Neural crest cell (in vitro differentiated cells): Measurements from ENCODE around the gene ARFGEF3. TPM values are rescaled to one million over a fixed set of nuclear protein-coding genes. Genes with fewer than 3 reads are reported as not detected.

Source experiments
- DNase-seq: peaks from one replicate; pipeline ENCODE4 v3.0.0; 2021; ENCODE audit warnings: low read depth, mixed read lengths, low spot score
- H3K27ac Mint-ChIP-seq: one replicate; pipeline ENCODE4 v1.8.0; 2021; ENCODE audit warnings: mild to moderate bottlenecking, mixed read lengths; ENCODE audit not compliant: unreplicated experiment
- H3K27me3 Mint-ChIP-seq: 2 replicates; pipeline ENCODE4 v1.8.0; 2021; ENCODE audit warnings: low read depth, mild to moderate bottlenecking, mixed read lengths
- H3K36me3 Mint-ChIP-seq: 2 replicates; pipeline ENCODE4 v1.8.0; 2021; ENCODE audit warnings: low read depth, mild to moderate bottlenecking, mixed read lengths
- H3K4me1 Mint-ChIP-seq: 2 replicates; pipeline ENCODE4 v1.8.0; 2021; ENCODE audit warnings: mixed read lengths
- H3K4me3 Mint-ChIP-seq: one replicate; pipeline ENCODE4 v1.8.0; 2021; ENCODE audit warnings: mild to moderate bottlenecking, mixed read lengths
- H3K9me3 Mint-ChIP-seq: 2 replicates; pipeline ENCODE4 v1.8.0; 2021; ENCODE audit warnings: mixed read lengths
- CTCF ChIP-seq: fragments of 200-600 bp; sonication (generic); conservative IDR thresholded peaks from 2 replicates; pipeline ENCODE4 v1.5.0; 2021; ENCODE audit warnings: antibody characterized with exemption, mild to moderate bottlenecking
- total RNA-seq: library from RNA; stranded (reverse); gene quantifications from 2 replicates; pipeline ENCODE4 v1.2.1, GENCODE V29; 2021

The ARFGEF3 gene
- total RNA-seq, 1 donor from 2014 or later, result 0.30 TPM

- H3K36me3 Mint-ChIP-seq, result no peaks in the 10 kb centered on the region
- H3K27me3 Mint-ChIP-seq, result peaks cover 20% of the 10 kb centered on the region
- H3K27ac Mint-ChIP-seq, result no peak overlapping the region
- no peak overlapping the region for H3K4me3 Mint-ChIP-seq
- no peak for DNase-seq
- H3K9me3 Mint-ChIP-seq, result no peaks in the 10 kb centered on the region
- no peak for TF ChIP-seq CTCF
- no peaks in the 10 kb centered on the region for H3K4me1 Mint-ChIP-seq
Observed at GRCh38 chr6:138215093-138215782, 53.5 kb downstream of the ARFGEF3 start.

GRCh38 chr6:138218449-138218848, 56.7 kb downstream of the ARFGEF3 start, which contains the start of gene PBOV1:
Gene PBOV1, minus strand, starts transcription at chr6:138218491. Its CDS starts 96 bp downstream, at chr6:138218395.
- Mint-ChIP-seq H3K9me3 (no peaks in the 10 kb centered on the region), H3K27me3 (peaks cover 19% of the 10 kb centered on the region), H3K36me3 (no peaks in the 10 kb centered on the region), H3K4me3 (no peak within 1 kb of the TSS), H3K4me1 (no peaks in the 10 kb centered on the region), H3K27ac (no peak within 1 kb of the TSS)
- no peak for DNase-seq
- TF ChIP-seq CTCF, result no peak

GRCh38 chr6:138219398-138219797, 57.7 kb downstream of the ARFGEF3 start:
- no peaks in the 10 kb centered on the region for H3K9me3 Mint-ChIP-seq
- TF ChIP-seq CTCF, result no peak
- H3K27me3 Mint-ChIP-seq, result peaks cover 16% of the 10 kb centered on the region
- no peak for DNase-seq
- H3K27ac Mint-ChIP-seq, result no peak overlapping the region
- no peaks in the 10 kb centered on the region for H3K4me1 Mint-ChIP-seq
- no peaks in the 10 kb centered on the region for H3K36me3 Mint-ChIP-seq
- no peak overlapping the region for H3K4me3 Mint-ChIP-seq

GRCh38 chr6:138219901-138220300, 58.2 kb downstream of the ARFGEF3 start:
- DNase-seq, result no peak
- Mint-ChIP-seq H3K4me1 (no peaks in the 10 kb centered on the region), H3K27ac (no peak overlapping the region), H3K9me3 (no peaks in the 10 kb centered on the region), H3K4me3 (no peak overlapping the region), H3K27me3 (peaks cover 13% of the 10 kb centered on the region), H3K36me3 (no peaks in the 10 kb centered on the region)
- no peak for TF ChIP-seq CTCF

GRCh38 chr6:138222901-138223546, 61.3 kb downstream of the ARFGEF3 start:
- peaks cover 4% of the 10 kb centered on the region for H3K27me3 Mint-ChIP-seq
- H3K4me1 Mint-ChIP-seq, result no peaks in the 10 kb centered on the region
- DNase-seq, result no peak
- no peaks in the 10 kb centered on the region for H3K36me3 Mint-ChIP-seq
- TF ChIP-seq CTCF, result no peak
- H3K27ac Mint-ChIP-seq, result no peak overlapping the region
- no peak overlapping the region for H3K4me3 Mint-ChIP-seq
- H3K9me3 Mint-ChIP-seq, result no peaks in the 10 kb centered on the region
